Brain microvascular endothelial cell (primary cell): Measurements from ENCODE around the gene GNA15.

Experiments used
- DNase-seq: peaks from one replicate; pipeline ENCODE4 v3.0.0-alpha.2; 2020
- H3K27ac ChIP-seq: fragments of 250-450 bp; sonication (Bioruptor Pico); 2 replicates; pipeline ENCODE4 v1.5.1; 2020; ENCODE audit warnings: mild to moderate bottlenecking, moderate library complexity
- H3K27me3 ChIP-seq: fragments of 250-450 bp; sonication (Bioruptor Pico); replicated peaks from 2 replicates; pipeline ENCODE4 v1.5.1; 2020; ENCODE audit warnings: mild to moderate bottlenecking
- H3K36me3 ChIP-seq: fragments of 250-450 bp; sonication (Bioruptor Pico); replicated peaks from 2 replicates; pipeline ENCODE4 v1.5.1; 2020; ENCODE audit warnings: mild to moderate bottlenecking
- H3K4me3 ChIP-seq: 2 replicates; pipeline ENCODE4 v1.5.1; 2011; ENCODE audit warnings: low read depth, mild to moderate bottlenecking, control low read depth, low read length, moderate library complexity
- CTCF ChIP-seq: IDR thresholded peaks from 2 replicates; pipeline ENCODE4 v1.5.1; 2011; ENCODE audit warnings: low read depth, mild to moderate bottlenecking, moderate library complexity, low read length, control low read depth, inconsistent platforms; ENCODE audit errors: missing control alignments
- in situ Hi-C: cut with HindIII; loops from 2 replicates; pipeline ENCODE4 v1.10.0; 2017; ENCODE audit warnings: low sequenced_read_pairs, low pct_ligation_motif_present

GNA15 gene

GRCh38 chr19:3125900-3126524 lies 9.8 kb upstream of the GNA15 start:
- peaks cover 2% of the 10 kb centered on the region for H3K36me3 ChIP-seq
- peak; percentile 89 for TF ChIP-seq CTCF
- no peak overlapping the region for H3K27ac ChIP-seq
- in situ Hi-C loops, result no loop called here
- no peaks in the 10 kb centered on the region for H3K27me3 ChIP-seq
- H3K4me3 ChIP-seq, result no peak overlapping the region
- peak; percentile 47 for DNase-seq

GRCh38 chr19:3129112-3129511 lies 6.7 kb upstream of the GNA15 start:
- Histone ChIP-seq H3K4me3 (no peak overlapping the region), H3K36me3 (no peaks in the 10 kb centered on the region), H3K27me3 (no peaks in the 10 kb centered on the region), H3K27ac (no peak overlapping the region)
- in situ Hi-C loops, result no loop called here
- TF ChIP-seq CTCF, result peak; percentile 47
- peak; percentile 71 for DNase-seq

GRCh38 chr19:3131168-3131567 lies 4.7 kb upstream of the GNA15 start:
- H3K27me3 ChIP-seq, result no peaks in the 10 kb centered on the region
- in situ Hi-C loops, result no loop called here
- no peak overlapping the region for H3K4me3 ChIP-seq
- H3K27ac ChIP-seq, result no peak overlapping the region
- DNase-seq, result no peak
- no peaks in the 10 kb centered on the region for H3K36me3 ChIP-seq
- TF ChIP-seq CTCF, result no peak

GRCh38 chr19:3132971-3133792 lies 2.7 kb upstream of the GNA15 start:
- Histone ChIP-seq H3K27ac (peak overlapping the region; percentile 54), H3K27me3 (no peaks in the 10 kb centered on the region), H3K4me3 (no peak overlapping the region), H3K36me3 (no peaks in the 10 kb centered on the region)
- in situ Hi-C loops, result no loop called here
- TF ChIP-seq CTCF, result no peak
- peak; percentile 54 for DNase-seq

GRCh38 chr19:3133793-3134116 lies 2.1 kb upstream of the GNA15 start:
- TF ChIP-seq CTCF, result no peak
- no peaks in the 10 kb centered on the region for H3K36me3 ChIP-seq
- no peak overlapping the region for H3K4me3 ChIP-seq
- H3K27me3 ChIP-seq, result no peaks in the 10 kb centered on the region
- DNase-seq, result no peak
- in situ Hi-C loops, result no loop called here
- peak overlapping the region; percentile 33 for H3K27ac ChIP-seq
